ENCODE data around the gene DNAJC10.

Gene DNAJC10

DNA sequence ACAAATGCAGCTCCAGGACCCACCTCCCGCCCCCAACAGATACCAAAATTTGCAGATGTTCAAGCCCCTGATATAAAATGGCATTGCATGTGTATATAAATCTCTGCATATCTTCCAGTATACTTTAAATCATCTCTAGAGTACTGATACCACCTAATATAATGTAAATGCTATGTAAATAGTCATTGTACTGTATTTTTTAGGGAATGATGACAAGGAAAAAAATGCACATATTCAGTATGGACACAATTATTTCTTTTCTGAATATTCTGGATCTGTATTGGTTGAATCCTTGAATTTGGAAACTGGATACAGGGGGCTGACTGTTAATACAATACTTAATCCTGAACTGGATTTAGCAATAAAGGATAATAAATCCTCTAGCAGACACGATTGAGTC, 82.7 kb downstream of the DNAJC10 start:
- no peak for DNase-seq

DNA sequence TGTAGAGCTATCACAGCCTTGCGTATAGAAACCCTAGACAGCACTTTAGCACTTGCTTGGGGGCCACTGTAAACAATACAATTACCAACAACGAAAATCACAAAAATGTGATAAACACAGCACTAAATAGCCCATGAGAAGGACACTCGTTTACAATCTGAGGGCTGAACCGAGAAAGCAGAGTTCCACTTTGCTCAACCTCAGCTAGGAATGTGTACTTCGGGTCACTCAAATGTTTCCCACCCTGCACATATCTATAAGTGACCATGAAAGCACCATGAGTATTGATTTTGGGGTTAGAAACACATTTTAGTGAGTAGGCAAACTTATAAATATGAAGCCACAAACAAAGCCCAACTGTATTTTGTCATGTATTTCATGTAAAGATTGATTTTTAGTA, 88.1 kb downstream of the DNAJC10 start:
- DNase-seq = no peak

DNA sequence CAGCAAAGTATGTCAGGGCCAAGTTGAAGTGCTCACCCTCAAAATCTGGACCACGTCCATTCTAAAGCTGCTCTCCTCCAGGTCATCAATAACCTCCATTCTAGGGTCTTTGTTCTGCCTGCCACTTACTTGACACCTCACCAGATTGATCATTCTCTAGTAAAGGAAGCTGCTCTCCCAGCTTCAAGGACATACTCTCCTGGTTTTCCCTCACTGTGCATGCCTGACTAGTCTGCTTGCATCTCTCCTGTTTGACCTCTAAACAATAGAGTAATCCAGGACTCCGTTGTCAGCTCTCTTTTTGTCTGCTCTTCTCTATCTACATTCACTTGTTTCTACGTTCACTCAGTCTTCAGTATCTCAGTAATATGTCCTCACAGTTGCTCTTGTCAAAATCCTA, 91.3 kb downstream of the DNAJC10 start:
- no peak for DNase-seq

- DNase-seq = no peak
These were observed 94.0 kb downstream of the DNAJC10 start for GRCh38 chr2:182810087-182810486.

DNA sequence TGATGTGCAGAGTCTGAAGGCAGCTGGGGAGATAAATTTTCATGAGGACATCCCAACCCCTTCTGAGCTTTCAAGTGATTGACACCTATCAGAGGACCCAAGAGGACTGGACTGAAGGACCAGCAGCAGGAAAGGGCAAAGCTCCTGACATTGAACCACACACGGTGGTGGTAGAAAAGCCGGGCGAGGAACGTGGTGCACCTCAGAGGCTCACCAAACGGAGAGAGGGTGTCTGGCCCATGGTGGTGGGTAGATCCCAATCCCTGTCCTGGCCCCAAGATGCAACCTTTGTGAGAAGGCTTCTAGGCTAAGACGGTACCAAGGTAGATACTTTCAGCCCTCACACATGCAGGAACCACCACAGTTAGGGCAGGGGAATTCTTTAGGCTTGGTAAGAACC, 98.3 kb downstream of the DNAJC10 start:
- DNase-seq = no peak

DNA sequence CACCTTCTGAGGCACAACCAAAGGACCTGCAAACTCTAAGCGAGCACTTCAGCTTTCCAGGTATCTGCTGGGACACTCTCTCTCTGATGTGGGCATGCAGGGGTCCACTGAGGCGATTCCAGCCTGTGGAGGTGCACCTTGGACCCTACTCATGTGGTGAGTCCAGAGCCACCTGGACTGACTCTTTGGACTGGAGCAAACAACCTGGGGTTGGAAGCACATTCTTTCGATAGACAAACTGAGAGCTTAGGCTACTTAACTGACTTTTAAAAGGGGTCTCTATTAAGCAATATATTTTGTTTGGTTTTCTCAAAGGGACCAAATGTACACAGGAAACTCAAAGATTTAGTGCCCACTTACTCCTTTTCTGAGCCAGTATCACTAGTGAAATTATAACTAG, 98.7 kb downstream of the DNAJC10 start:
- no peak for DNase-seq

GRCh38 chr2:182816866-182817265, 100.8 kb downstream of the DNAJC10 start:
- DNase-seq = no peak

- no peak for DNase-seq
These were observed 101.5 kb downstream of the DNAJC10 start for GRCh38 chr2:182817558-182817957.

DNA sequence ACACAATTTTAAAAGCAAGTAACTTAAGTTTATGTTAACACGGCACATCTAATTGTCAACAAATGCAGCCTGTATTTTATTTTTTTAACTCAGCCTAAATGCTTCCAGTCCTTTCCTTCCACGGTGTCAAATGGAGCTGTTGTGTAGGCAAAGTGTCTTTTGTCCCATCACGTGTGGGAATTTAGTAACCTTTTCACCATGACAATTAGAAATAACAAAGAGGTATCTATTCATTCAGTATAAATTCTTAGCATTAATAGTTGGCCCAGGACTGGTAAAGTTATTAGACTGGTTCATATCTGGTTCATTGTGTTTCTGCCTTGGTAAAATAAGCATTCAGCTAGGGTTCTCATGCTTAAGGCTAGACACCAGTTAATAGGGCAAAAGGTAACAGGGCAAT, 102.4 kb downstream of the DNAJC10 start:
- DNase-seq = no peak

- no peak for DNase-seq
These were observed 102.9 kb downstream of the DNAJC10 start for GRCh38 chr2:182818925-182819324.

DNA sequence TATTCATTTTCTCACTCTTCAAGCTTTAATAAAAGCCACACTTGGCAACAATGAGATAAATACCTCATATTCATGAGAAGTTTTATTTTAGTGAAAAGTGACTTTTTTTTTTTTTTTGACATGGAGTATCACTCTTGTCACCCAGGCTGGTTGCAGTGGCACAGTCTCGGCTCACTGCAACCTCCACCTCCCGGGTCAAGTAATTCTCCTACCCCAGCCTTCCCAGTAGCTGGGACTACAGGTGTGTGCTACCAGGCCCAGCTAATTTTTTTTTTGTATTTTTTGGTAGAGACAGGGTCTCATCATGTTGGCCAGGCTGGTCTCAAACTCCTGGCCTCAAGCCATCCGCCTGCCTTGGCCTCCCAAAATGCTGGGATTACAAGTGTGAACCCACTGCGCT, 103.4 kb downstream of the DNAJC10 start:
- DNase-seq = no peak

GRCh38 chr2:182821182-182821581, 105.1 kb downstream of the DNAJC10 start:
- DNase-seq = no peak

- DNase-seq = no peak
These were observed 106.7 kb downstream of the DNAJC10 start for GRCh38 chr2:182822733-182823132.

DNA sequence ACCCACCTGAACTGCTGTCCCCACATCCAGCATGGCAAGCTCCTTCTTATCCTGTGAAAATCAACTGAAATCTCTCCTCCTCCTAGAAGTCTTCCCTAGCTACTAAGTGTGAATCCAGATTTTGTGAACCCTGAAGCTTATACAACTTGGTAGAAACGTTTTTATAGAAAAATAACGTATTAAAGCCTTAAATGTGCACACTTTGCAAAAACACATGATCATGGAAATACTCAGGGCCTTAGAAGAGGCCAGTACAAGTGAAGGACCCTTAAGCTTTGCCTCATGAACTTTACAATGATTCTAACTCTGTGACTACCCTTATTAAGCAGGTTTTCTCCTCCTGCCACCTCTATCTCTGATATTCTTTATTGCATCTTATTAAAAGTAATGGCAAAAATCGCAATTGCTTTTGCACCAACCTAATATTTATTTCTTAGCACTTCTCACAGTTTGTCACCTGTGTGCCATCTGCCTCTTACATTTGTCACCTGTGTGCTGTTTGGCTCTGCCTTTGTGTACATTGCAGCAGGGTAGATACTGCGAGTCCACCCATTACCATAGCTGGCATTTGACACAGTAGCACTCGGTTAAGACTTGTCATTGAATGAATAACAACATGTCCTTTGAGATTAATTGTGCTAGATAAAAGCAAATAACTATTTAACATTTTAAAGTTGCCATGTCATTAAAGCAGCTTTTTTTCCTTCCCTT, 108.2 kb downstream of the DNAJC10 start:
- no peak for DNase-seq

DNA sequence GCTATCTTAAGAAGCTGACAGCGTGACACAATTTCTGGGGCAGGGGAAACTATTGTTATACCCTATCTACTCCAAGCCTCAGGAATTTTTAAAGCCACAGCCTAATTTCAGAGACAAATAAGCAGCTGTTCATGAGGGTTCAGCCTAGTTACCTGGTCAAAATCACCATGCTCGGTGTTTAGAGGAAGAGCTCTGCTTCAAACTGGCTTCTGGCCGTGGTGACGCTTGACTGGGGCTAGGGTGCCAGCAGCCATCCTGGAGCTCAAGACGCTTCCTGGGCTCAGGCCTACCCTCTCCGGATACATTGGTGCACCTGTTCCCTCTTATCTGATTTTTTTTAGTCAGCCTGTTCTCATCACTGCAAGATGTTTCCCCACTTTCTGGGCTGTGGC, 108.7 kb downstream of the DNAJC10 start:
- no peak for DNase-seq

DNA sequence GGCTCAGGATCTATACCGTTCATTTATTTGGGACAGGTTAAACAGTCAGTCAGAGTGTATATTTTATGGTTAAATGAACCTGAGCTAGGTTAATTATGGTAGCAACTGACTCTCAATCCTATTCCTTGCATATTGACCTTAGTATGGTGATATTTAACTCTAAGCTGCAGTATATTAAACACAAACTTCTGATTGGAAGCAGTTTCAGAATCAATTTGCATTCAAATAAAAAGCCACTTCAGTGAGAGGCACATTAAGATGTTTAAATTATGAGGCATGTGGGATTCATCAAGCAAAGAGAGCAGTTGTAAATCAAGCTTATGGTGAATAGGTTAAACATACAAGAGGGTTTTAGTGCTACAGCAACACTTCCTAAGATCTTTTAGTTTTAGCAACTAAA, 110.0 kb downstream of the DNAJC10 start:
- DNase-seq = no peak

DNA sequence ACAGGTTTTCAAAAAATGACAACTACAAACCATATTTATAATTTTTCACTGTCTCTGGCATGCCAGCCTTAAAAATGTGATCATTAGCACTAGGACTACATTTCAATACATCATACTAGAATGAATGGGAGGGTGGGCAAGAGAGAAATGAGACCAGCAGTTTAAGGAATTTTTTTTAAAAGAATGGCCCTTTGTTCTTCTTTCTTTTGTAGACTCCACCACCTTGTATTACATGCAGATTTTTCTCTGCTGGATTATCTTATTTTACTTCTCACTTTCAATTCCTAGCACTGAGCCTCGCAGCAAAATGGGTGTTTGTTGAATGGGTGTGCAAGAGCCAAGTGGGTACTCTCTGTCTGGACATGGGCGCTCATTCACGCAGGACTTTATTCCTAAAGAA, 110.4 kb downstream of the DNAJC10 start:
- no peak for DNase-seq

DNA sequence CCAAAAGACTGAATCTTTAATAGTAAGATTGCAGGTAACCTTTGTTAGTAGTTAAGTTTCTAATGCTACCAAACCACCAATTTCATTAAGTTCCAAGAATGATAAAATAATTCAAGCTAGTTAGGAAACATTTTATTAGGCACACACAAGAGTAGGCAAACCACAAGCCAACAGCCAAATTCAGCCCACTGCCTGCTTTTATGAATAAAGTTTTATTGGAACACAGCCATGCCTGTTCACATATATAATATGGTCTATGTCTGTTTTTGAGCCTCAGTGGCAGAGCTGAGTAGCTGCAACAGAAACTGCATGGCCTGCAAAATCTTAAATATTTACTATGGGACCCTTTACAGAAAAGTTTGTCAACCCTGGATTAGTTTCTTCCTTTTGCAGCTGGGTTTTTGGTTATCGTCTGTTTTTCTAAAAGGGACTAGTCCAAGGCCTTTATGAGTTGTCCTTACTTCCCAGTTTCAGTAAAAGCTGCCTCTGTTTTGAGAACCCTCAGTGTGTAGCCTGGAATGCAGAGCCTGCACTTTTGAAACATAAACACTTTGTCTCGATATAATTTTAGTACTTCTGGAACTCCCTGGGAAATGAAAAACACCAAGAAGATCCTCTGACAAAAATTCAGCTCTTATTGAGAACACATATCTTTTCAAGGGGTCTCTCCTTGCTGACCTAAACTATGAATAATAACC, 111.3 kb downstream of the DNAJC10 start:
- DNase-seq = no peak

DNA sequence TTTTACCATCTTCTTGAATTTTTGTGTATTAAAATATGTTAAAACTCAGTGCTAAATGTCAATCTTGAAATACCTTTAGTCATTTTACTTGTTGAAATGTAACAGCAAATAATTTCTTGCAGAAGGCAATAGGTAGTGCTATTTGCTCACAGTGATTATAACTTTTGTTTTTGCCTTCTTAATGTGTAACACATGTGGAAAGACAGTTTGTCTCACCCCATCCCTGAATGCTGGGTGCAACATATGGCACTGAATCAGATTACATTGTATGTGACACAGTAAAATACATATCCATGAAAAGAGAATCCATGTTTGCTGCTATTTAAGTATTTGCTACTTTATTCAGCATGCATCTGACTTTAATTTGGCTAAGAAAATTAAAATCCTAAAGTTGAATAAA, 115.0 kb downstream of the DNAJC10 start:
- no peak for DNase-seq

GRCh38 chr2:182831921-182832320, 115.9 kb downstream of the DNAJC10 start:
- DNase-seq = no peak

- no peak for DNase-seq
These were observed 117.2 kb downstream of the DNAJC10 start for GRCh38 chr2:182833084-182833854.

DNA sequence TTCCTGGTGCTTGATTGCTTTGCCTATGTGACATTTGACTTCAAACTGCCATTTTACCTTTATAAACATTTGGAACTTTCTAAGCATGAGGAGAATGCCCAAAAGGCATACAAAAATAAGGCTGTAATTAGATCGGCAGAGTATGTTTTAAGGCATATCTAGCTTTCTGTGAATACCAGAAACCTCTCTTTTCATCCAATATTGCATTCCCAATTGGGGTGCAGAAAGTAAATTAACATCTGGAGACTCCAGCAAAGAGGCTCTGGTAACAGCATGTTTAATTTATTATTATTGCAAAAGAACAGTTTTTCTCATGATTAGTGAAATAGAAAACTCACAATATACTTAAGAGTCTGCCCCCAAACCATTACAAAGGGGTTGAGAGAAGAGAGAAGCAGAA, 118.2 kb downstream of the DNAJC10 start:
- no peak for DNase-seq

GRCh38 chr2:182836451-182836850, 120.4 kb downstream of the DNAJC10 start:
- no peak for DNase-seq
